ENCODE data around the gene ERGIC3. TPM values are rescaled to one million over a fixed set of nuclear protein-coding genes. Genes with fewer than 3 reads are reported as not detected.

Gene ERGIC3
- total and polyA plus RNA-seq, 9 donors = 168 to 354 (median 221) TPM

- Histone ChIP-seq H3K4me3 (no peak overlapping the region), H3K27ac (no peak overlapping the region), H3K36me3 (no peaks in the 10 kb centered on the region), H3K4me1 (ENCODE audit: insufficient read depth) (peaks cover 6% of the 10 kb centered on the region), H3K9me3 (no peaks in the 10 kb centered on the region), H3K27me3 (no peaks in the 10 kb centered on the region)
- TF ChIP-seq EP300 (IDR thresholded peaks at IDR 0.05) = no peak
- TF ChIP-seq POLR2A (IDR thresholded peaks at IDR 0.05) = no peak
- TF ChIP-seq CTCF (IDR thresholded peaks at IDR 0.05) = no peak
- no peak for DNase-seq
- intact Hi-C loops (cut with DNase I) = no loop called here
- WGBS, 3 donors = 74 to 82% (median 75%) methylated on average over 2 of the region's 2 CpGs
Measured at GRCh38 chr20:35597186-35597585, 55.3 kb downstream of the ERGIC3 start.

- no peak for DNase-seq
- intact Hi-C loops (cut with DNase I) = no loop called here
- H3K27me3 ChIP-seq = no peaks in the 10 kb centered on the region
- 59 to 64% (median 60%) methylated on average over 7 of the region's 7 CpGs for WGBS, 3 donors
- no peaks in the 10 kb centered on the region for H3K9me3 ChIP-seq
- no peaks in the 10 kb centered on the region for H3K36me3 ChIP-seq
- H3K4me1 ChIP-seq (ENCODE audit: insufficient read depth) = peaks cover 6% of the 10 kb centered on the region
- H3K27ac ChIP-seq = no peak overlapping the region
- H3K4me3 ChIP-seq = no peak overlapping the region
- no peak for TF ChIP-seq EP300 (IDR thresholded peaks at IDR 0.05)
Measured at GRCh38 chr20:35598476-35598875, 56.6 kb downstream of the ERGIC3 start.

DNA sequence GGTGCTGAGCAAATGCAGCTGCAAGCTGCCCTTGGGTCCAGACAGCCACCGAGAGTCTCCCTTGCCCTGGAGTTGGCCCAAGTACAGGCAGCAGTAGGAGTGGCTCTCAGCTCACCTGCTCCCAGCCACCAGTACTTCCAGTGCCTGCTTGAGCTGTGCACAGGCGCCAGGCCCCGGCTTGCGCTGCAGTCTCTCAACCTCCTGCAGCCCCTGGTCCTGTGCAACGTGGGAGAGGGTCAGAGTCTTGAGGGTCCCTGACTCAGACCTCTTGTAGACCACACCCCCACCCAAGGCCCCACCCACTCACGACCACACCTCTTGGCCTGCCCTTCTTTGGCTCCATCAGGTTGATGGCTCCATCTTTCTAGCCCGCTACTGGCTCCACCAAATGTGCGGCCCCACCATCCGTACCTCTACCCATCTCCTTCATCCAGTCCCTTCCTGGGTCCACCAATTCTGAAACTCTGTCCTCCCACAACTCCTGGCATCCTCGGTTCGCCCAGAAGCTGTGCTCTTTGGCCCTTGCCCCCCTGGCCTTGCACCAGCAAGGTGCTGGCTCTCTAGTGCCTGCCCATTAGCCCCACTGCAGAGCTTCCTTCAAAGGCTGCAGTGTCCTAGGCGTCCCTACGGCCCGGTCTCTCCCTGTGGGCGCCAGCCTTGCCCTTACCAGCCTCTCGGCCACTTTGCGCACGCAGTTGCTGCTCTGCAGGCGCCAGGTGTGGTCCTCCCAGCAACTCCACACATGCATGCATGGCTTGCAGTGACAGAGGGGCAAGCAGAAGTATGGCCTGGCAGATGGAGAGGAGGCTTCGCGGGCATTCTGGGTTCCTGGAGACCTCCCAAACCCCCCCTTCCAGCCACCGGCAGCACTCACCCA lies 57.3 kb downstream of the ERGIC3 start:
- peaks cover 6% of the 10 kb centered on the region for H3K4me1 ChIP-seq (ENCODE audit: insufficient read depth)
- WGBS, 3 donors = 81 to 83% (median 83%) methylated on average over 22 of the region's 22 CpGs
- no peaks in the 10 kb centered on the region for H3K9me3 ChIP-seq
- TF ChIP-seq EP300 (IDR thresholded peaks at IDR 0.05) (no peak), POLR2A (IDR thresholded peaks at IDR 0.05) (no peak), CTCF (IDR thresholded peaks at IDR 0.05) (no peak)
- no peaks in the 10 kb centered on the region for H3K36me3 ChIP-seq
- H3K27ac ChIP-seq = no peak overlapping the region
- intact Hi-C loops (cut with DNase I) = no loop called here
- H3K27me3 ChIP-seq = no peaks in the 10 kb centered on the region
- DNase-seq = no peak
- no peak overlapping the region for H3K4me3 ChIP-seq

- Histone ChIP-seq H3K9me3 (no peaks in the 10 kb centered on the region), H3K4me1 (ENCODE audit: insufficient read depth) (peaks cover 6% of the 10 kb centered on the region), H3K4me3 (no peak overlapping the region), H3K27me3 (no peaks in the 10 kb centered on the region), H3K27ac (no peak overlapping the region), H3K36me3 (no peaks in the 10 kb centered on the region)
- intact Hi-C loops (cut with DNase I) = loop anchor here in 1 of 4 donors (10.0 kb wide), 2 partner anchors 95 to 285 kb away; partner anchors contain the start of genes NFS1 and ROMO1
- 89 to 96% (median 95%) methylated on average over 9 of the region's 9 CpGs for WGBS, 3 donors
- DNase-seq = no peak
- TF ChIP-seq POLR2A (IDR thresholded peaks at IDR 0.05) (no peak), CTCF (IDR thresholded peaks at IDR 0.05) (no peak), EP300 (IDR thresholded peaks at IDR 0.05) (no peak)
Measured at GRCh38 chr20:35599776-35600120, 57.9 kb downstream of the ERGIC3 start.
